Measurements from ENCODE around the gene LGR4. TPM values are rescaled to one million over a fixed set of nuclear protein-coding genes. Genes with fewer than 3 reads are reported as not detected.

Gene LGR4
- total and polyA plus RNA-seq, 10 of the 15 experiments (the other 5 are each of a cell fraction or from before 2014, with no cell fraction given), result under 0.01 to 0.64 (median 0.04) TPM; not detected in 5

DNA sequence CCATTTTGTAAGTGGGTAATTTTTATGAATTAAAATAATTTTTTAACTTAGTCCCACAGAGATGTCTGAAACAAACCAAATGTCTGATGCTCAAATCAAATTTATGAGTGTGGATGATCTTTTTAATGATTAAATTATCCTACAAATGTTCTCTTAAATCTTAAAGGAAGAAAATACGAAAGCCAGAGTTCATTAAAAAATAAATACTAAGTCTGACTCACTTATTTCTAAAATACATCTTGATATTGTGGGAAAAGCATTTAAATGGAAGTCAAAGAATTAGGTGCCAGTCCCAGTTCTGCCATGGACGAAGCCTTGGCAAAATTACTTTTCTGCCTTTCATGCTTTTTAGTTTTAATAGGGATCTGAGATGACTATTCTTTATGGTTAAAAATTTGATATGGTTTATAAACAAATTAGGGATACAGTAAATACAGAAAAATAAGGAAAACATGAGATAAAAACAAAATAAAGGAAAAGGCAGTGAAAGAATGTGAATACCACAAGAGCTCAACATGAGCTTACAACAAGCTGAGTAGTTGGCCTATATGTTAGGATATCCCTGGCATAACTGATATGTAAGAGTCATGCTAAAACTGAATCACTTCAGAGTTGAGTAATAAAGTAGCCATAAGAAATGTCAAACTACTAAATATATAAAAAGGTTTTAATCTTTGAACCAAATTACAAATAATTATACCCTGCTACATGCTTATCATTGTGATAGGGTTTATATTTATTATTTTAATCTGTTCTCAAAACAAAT lies 118.8 kb downstream of the LGR4 start:
- Histone ChIP-seq H3K4me2 (ENCODE audit: control insufficient read depth, insufficient read depth) (no peak overlapping the region), H3K27me3 (replicated peaks in 1 of 2; ENCODE audit: control insufficient read depth in 2 of 2, insufficient read depth in 2 of 2, low read length in 1 of 2) (no peaks in the 10 kb centered on the region), H3K4me3 (no peak overlapping the region), H3K27ac (ENCODE audit: control insufficient read depth, insufficient read depth) (no peak overlapping the region), H3K36me3 (ENCODE audit: control insufficient read depth in 2 of 2, insufficient read depth in 2 of 2, low read length in 1 of 2) (no peaks in the 10 kb centered on the region; a peak in 1 of 4 replicates), H3K4me1 (ENCODE audit: control insufficient read depth, insufficient read depth, low read length) (no peaks in the 10 kb centered on the region), H3K9me3 (replicated peaks; ENCODE audit: control insufficient read depth, insufficient read depth, low read length) (no peaks in the 10 kb centered on the region), H3K9ac (ENCODE audit: control insufficient read depth, insufficient read depth, low read length) (no peak overlapping the region), H4K20me1 (ENCODE audit: control insufficient read depth, insufficient read depth) (no peaks in the 10 kb centered on the region), H3K79me2 (ENCODE audit: control insufficient read depth, insufficient read depth, low read length) (no peaks in the 10 kb centered on the region), H2AFZ (ENCODE audit: control insufficient read depth, low read depth, low read length) (no peak overlapping the region)
- intact Hi-C loops (cut with micrococcal nuclease; ENCODE audit: unreplicated experiment) (no loop called here), in situ Hi-C loops (cut with MboI) (no loop called here)
- ATAC-seq (peak; percentile 51), DNase-seq (ENCODE audit: low read depth, low spot score) (no peak), FAIRE-seq (no peak)
- CTCF ChIA-PET, result no interaction called here
- POLR2A ChIA-PET, result no interaction called here
- TF ChIP-seq ZSCAN29 (IDR thresholded peaks at IDR 0.05), result no peak
- TF ChIP-seq SREBF1 (IDR thresholded peaks at IDR 0.05; ENCODE audit: low read length), result no peak
- TF ChIP-seq LARP7 (IDR thresholded peaks at IDR 0.05), result no peak
- TF ChIP-seq, protein P1, sequence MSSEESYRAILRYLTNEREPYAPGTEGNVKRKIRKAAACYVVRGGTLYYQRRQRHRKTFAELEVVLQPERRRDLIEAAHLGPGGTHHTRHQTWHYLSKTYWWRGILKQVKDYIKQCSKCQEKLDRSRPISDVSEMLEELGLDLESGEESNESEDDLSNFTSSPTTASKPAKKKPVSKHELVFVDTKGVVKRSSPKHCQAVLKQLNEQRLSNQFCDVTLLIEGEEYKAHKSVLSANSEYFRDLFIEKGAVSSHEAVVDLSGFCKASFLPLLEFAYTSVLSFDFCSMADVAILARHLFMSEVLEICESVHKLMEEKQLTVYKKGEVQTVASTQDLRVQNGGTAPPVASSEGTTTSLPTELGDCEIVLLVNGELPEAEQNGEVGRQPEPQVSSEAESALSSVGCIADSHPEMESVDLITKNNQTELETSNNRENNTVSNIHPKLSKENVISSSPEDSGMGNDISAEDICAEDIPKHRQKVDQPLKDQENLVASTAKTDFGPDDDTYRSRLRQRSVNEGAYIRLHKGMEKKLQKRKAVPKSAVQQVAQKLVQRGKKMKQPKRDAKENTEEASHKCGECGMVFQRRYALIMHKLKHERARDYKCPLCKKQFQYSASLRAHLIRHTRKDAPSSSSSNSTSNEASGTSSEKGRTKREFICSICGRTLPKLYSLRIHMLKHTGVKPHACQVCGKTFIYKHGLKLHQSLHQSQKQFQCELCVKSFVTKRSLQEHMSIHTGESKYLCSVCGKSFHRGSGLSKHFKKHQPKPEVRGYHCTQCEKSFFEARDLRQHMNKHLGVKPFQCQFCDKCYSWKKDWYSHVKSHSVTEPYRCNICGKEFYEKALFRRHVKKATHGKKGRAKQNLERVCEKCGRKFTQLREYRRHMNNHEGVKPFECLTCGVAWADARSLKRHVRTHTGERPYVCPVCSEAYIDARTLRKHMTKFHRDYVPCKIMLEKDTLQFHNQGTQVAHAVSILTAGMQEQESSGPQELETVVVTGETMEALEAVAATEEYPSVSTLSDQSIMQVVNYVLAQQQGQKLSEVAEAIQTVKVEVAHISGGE (CRISPR knock-in tag; IDR thresholded peaks at IDR 0.05), result no peak
- TF ChIP-seq PAX8 (IDR thresholded peaks at IDR 0.05), result no peak
- no peak for TF ChIP-seq CBFB (IDR thresholded peaks at IDR 0.05; ENCODE audit: low read depth)
- TF ChIP-seq, protein P2, sequence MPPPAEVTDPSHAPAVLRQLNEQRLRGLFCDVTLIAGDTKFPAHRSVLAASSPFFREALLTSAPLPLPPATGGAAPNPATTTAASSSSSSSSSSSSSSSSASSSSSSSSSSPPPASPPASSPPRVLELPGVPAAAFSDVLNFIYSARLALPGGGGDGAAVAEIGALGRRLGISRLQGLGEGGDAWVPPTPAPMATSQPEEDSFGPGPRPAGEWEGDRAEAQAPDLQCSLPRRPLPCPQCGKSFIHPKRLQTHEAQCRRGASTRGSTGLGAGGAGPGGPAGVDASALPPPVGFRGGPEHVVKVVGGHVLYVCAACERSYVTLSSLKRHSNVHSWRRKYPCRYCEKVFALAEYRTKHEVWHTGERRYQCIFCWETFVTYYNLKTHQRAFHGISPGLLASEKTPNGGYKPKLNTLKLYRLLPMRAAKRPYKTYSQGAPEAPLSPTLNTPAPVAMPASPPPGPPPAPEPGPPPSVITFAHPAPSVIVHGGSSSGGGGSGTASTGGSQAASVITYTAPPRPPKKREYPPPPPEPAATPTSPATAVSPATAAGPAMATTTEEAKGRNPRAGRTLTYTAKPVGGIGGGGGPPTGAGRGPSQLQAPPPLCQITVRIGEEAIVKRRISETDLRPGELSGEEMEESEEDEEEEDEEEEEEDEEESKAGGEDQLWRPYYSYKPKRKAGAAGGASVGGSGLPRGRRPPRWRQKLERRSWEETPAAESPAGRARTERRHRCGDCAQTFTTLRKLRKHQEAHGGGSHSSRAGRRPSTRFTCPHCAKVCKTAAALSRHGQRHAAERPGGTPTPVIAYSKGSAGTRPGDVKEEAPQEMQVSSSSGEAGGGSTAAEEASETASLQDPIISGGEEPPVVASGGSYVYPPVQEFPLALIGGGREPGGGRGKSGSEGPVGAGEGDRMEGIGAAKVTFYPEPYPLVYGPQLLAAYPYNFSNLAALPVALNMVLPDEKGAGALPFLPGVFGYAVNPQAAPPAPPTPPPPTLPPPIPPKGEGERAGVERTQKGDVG (CRISPR knock-in tag; IDR thresholded peaks at IDR 0.05), result no peak
- TF ChIP-seq GATAD2B (conservative IDR thresholded peaks at IDR 0.05; ENCODE audit: low read depth), result no peak
- no peak for TF ChIP-seq CREB1 (IDR thresholded peaks at IDR 0.05; ENCODE audit: low read depth)
- TF ChIP-seq ZNF592 (IDR thresholded peaks at IDR 0.05), result no peak
- TF ChIP-seq ZNF207 (IDR thresholded peaks at IDR 0.05; ENCODE audit: borderline replicate concordance), result no peak
- TF ChIP-seq CBX5 (IDR thresholded peaks at IDR 0.05; ENCODE audit: low read depth), result no peak
- TF ChIP-seq HDAC6 (IDR thresholded peaks at IDR 0.05; ENCODE audit: unreplicated experiment), result no peak
- no peak for TF ChIP-seq SREBF2 (IDR thresholded peaks at IDR 0.05; ENCODE audit: low read length)
- TF ChIP-seq RUNX3 (IDR thresholded peaks at IDR 0.05; ENCODE audit: low read length), result no peak
- RAD21 ChIA-PET (ENCODE audit: unreplicated experiment), result no interaction called here
- no TSS peak for BruUV-seq (replicated peaks)
- SMC1A ChIA-PET (ENCODE audit: uncharacterized antibody, unreplicated experiment), result interaction anchor here (1.4 kb wide), 1 partner anchor 170 kb away, joined by 3 read pairs; no protein-coding TSS in a partner anchor
- WGBS (ENCODE audit: insufficient coverage, insufficient replicate concordance, low lambda C conversion rate, missing lambda C conversion rate), result 97% methylated on average over 2 of the region's 2 CpGs

Measured in GM12878 (cell line).